GM10266 (cell line): ENCODE data around the gene NRXN3.
"Not testable (repeated sequence)": the region's sequence is repeated elsewhere in the genome, so short reads cannot be mapped to it uniquely, and the experiment has no call there.

ENCODE experiments used
- DNase-seq: peaks from one replicate; pipeline ENCODE4 v3.0.0; 2012; ENCODE audit errors: extremely low spot score
- CTCF ChIP-seq: IDR thresholded peaks from 2 replicates; pipeline ENCODE4 v1.5.1; 2012; ENCODE audit warnings: mild to moderate bottlenecking, low read depth; ENCODE audit not compliant: control insufficient read depth, insufficient read depth; ENCODE audit errors: missing control alignments

The NRXN3 gene

DNA sequence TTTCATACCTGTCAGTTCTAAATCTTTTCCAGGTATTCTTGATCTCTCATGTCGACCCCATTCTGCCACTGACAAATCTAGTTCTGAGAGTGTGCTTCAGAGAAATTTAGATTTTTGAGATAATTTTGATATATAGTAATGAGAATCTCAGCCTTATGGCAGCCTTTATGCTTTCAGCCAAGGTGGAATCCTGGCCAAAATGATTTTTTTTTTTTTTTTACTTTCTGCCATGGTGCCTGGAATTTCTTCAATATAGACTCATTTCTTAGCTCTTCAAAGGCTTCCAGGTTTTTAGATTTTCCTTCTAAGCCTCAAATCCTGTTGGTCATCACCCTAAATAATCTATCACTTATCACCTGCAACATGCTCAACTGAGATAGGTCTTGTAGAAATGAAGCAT, 926.6 kb downstream of the NRXN3 start:
- no peak for DNase-seq
- TF ChIP-seq CTCF = no peak

DNA sequence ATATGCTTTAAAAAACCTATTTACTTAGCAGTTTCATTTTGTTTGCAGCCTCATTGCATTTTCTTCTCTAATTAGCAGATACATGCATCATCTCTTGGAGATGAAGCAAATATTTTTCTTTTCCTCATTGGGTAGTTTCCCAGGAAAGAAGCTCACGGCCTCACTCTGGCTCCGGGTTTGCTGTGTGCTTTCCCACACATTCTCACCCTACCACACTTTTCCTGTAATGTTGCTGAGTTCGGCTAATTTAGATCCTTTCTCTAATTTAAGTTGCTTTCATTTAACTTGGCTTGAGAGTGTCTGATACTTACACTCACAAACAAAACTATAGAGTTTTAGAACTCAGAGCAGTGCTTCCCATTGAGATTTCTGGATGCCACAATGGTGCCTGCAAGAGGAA, 928.2 kb downstream of the NRXN3 start:
- TF ChIP-seq CTCF = no peak

DNA sequence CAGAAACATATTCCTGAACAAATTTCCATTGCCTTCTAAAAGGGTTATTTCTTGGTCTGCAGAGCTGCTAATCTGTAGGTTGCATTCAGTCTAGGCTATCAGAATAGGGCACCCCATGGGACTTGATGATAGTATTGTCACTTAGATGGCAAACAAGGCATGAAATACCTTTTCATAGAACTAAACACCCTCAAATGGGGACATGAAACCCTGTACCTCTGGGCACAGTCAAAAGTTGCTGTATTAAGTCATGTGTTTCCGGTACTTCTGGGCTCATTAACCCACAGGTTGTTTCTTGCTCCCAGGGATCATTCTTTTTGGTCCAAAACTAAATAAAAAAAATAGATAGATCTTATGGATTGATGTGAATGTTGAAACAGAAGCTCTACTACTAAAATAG, 930.4 kb downstream of the NRXN3 start:
- no peak for DNase-seq
- no peak for TF ChIP-seq CTCF

More for the DNA sequence above, 928.2 kb downstream of the NRXN3 start:
- no peak for DNase-seq

- no peak for TF ChIP-seq CTCF
- no peak for DNase-seq
These were observed 931.2 kb downstream of the NRXN3 start for GRCh38 chr14:79101388-79101787.

DNA sequence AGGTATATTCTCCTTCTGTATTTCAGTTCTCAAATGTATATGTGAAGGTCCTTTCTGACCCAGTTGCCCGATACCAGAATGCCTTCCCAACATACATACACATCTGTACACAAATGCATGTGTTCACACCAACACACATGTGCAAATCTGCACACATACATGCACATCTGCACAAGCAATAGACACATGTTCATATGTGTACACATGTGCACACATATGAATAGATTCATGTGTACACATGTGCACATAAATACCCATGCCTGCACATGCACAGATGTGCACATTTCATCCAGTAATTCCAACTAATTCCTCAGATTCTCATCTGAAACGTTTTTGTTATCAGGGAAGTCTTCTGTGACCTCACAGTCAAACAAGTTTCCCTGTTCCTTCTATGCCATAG, 933.6 kb downstream of the NRXN3 start:
- no peak for DNase-seq
- no peak for TF ChIP-seq CTCF

DNA sequence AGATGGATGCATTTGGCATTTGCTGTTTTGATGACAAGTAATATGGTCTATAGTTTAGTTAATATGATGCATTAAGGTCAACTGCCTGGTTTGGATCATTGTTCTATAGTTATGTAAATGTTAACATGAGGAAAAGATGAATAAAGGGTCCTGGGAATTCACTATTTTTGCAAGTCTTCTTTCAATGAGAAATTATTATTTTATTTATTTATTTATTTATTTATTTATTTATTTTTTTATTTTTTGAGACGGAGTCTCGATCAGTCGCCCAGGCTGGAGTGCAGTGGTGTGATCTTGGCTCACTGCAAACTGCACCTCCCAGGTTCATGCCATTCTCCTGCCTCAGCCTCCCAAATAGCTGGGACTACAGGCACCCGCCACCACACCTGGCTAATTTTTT, 940.4 kb downstream of the NRXN3 start:
- not testable (repeated sequence) for DNase-seq

DNA sequence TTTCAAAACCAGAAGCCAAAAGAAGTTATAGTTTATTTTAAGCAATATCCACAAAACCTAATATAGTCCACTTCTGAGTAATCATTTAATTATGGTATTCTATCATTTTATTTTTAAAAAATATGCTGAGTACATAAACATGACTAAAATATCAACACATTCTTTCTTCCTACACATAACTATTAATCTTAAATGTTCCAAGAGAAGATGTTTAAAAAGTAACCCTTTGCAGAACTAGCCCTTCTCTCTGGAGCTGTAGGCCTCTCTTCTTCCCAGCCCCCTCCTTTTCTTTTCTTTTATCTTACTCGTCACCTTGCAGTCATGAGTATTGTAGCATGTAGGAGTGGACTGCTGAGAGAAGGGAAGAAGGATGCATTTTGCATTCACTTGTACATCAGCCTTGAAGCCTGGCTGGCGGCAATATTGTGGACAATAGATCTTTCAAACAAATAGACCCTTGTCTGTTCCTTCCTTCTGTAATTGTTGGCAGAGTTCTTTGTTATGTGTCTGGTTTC, 941.9 kb downstream of the NRXN3 start:
- DNase-seq = no peak
- no peak for TF ChIP-seq CTCF

GRCh38 chr14:79117561-79117960, 947.4 kb downstream of the NRXN3 start:
- no peak for TF ChIP-seq CTCF
- no peak for DNase-seq
